Ascending aorta (tissue), 2 donors: Measurements from ENCODE around the gene SLC28A3. TPM values are rescaled to one million over a fixed set of nuclear protein-coding genes. Genes with fewer than 3 reads are reported as not detected.

Experiments used
- DNase-seq, 2 donors: peaks; one replicate each; pipeline ENCODE4 v3.0.0-alpha.2; 2019; ENCODE audit warnings: low spot score in 2 of 2
- H3K27ac ChIP-seq, 2 donors: fragments of 200-600 bp; sonication (generic); one replicate each; pipeline ENCODE4 v1.5.1; 2016 to 2017; ENCODE audit warnings: mild to moderate bottlenecking in 1 of 2
- H3K27me3 ChIP-seq: fragments of 200-600 bp; sonication (generic); one replicate; pipeline ENCODE4 v1.5.1; 2017
- H3K36me3 ChIP-seq, 2 donors: fragments of 200-600 bp; sonication (generic); one replicate each; pipeline ENCODE4 v1.5.1; 2016
- H3K4me1 ChIP-seq, 2 donors: fragments of 200-600 bp; sonication (generic); one replicate each; pipeline ENCODE4 v1.5.1; 2016 to 2017; ENCODE audit warnings: mild to moderate bottlenecking in 1 of 2
- H3K4me3 ChIP-seq, 2 donors: fragments of 200-600 bp; sonication (generic); one replicate each; pipeline ENCODE4 v1.5.1; 2016 to 2017; ENCODE audit warnings: mild to moderate bottlenecking in 1 of 2
- H3K9me3 ChIP-seq, 2 donors: fragments of 200-600 bp; sonication (generic); one replicate each; pipeline ENCODE4 v1.5.1; 2016
- CTCF ChIP-seq, 3 experiments: fragments of 200-600 bp in 2 of 3; fragments of 450-650 bp in 1 of 3; sonication (generic) in 2 of 3; IDR thresholded peaks; one replicate each; pipeline ENCODE4 v1.5.1; 2016 to 2019; ENCODE audit warnings: antibody characterized with exemption in 3 of 3, mild to moderate bottlenecking in 1 of 3, moderate library complexity in 1 of 3
- intact Hi-C: fragments of 100-400 bp; cut with DNase I; formaldehyde crosslinking; loops from one replicate; pipeline ENCODE4 v1.15.1; 2023
- total RNA-seq: library from RNA; depleted of rRNA; stranded (reverse); fragments of >200 nt; gene quantifications from one replicate; pipeline ENCODE4 v1.1.0, GENCODE V29; 2016

Gene SLC28A3
- total RNA-seq, 1 donor from 2014 or later = not detected

- H3K27me3 ChIP-seq = no peaks in the 10 kb centered on the region
Observed at GRCh38 chr9:84338792-84339191, 1.8 kb downstream of the SLC28A3 start.

GRCh38 chr9:84337252-84337651 lies 3.3 kb downstream of the SLC28A3 start:
- no peak overlapping the region for H3K27ac ChIP-seq
- no peaks in the 10 kb centered on the region for H3K36me3 ChIP-seq
- H3K9me3 ChIP-seq = no peaks in the 10 kb centered on the region
- intact Hi-C loops = no loop called here
- TF ChIP-seq CTCF (IDR thresholded peaks at IDR 0.05) = no peak
- H3K4me3 ChIP-seq = no peak overlapping the region
- H3K4me1 ChIP-seq = no peaks in the 10 kb centered on the region
- no peak for DNase-seq
- H3K27me3 ChIP-seq = no peaks in the 10 kb centered on the region

More at GRCh38 chr9:84338792-84339191, 1.8 kb downstream of the SLC28A3 start:
- TF ChIP-seq CTCF (IDR thresholded peaks at IDR 0.05) = no peak
- no peak for DNase-seq
- Histone ChIP-seq H3K9me3 (no peaks in the 10 kb centered on the region), H3K4me3 (no peak overlapping the region), H3K36me3 (no peaks in the 10 kb centered on the region), H3K4me1 (no peaks in the 10 kb centered on the region), H3K27ac (no peak overlapping the region)
- intact Hi-C loops = no loop called here

- TF ChIP-seq CTCF (IDR thresholded peaks at IDR 0.05) = no peak
Observed at GRCh38 chr9:84331119-84331809, 9.3 kb downstream of the SLC28A3 start.

GRCh38 chr9:84330246-84330645 lies 10.3 kb downstream of the SLC28A3 start:
- Histone ChIP-seq H3K9me3 (peaks cover 0 to 7% of the 10 kb centered on the region in 2 donors), H3K4me1 (no peaks in the 10 kb centered on the region), H3K4me3 (no peak overlapping the region), H3K36me3 (no peaks in the 10 kb centered on the region), H3K27ac (no peak overlapping the region), H3K27me3 (no peaks in the 10 kb centered on the region)
- TF ChIP-seq CTCF (IDR thresholded peaks at IDR 0.05) = no peak
- DNase-seq = no peak
- intact Hi-C loops = no loop called here

More at GRCh38 chr9:84331119-84331809, 9.3 kb downstream of the SLC28A3 start:
- intact Hi-C loops = no loop called here
- Histone ChIP-seq H3K36me3 (no peaks in the 10 kb centered on the region), H3K4me1 (no peaks in the 10 kb centered on the region), H3K4me3 (no peak overlapping the region), H3K9me3 (peaks cover 0 to 7% of the 10 kb centered on the region in 2 donors), H3K27ac (no peak overlapping the region), H3K27me3 (no peaks in the 10 kb centered on the region)
- no peak for DNase-seq

GRCh38 chr9:84327184-84327583 lies 13.4 kb downstream of the SLC28A3 start:
- H3K27ac ChIP-seq = no peak overlapping the region
- H3K9me3 ChIP-seq = peaks cover 0 to 7% of the 10 kb centered on the region in 2 donors
- H3K27me3 ChIP-seq = no peaks in the 10 kb centered on the region
- H3K36me3 ChIP-seq = no peaks in the 10 kb centered on the region
- H3K4me1 ChIP-seq = no peaks in the 10 kb centered on the region
- intact Hi-C loops = no loop called here
- DNase-seq = no peak
- no peak for TF ChIP-seq CTCF (IDR thresholded peaks at IDR 0.05)
- H3K4me3 ChIP-seq = no peak overlapping the region
